NCI-H748 (cell line): ENCODE data around the gene PDC.

Source experiments
- DNase-seq: peaks from one replicate; lab custom pipeline; 2025; ENCODE audit not compliant: unreplicated experiment; lab: John Stamatoyannopoulos, UW

Gene PDC

GRCh38 chr1:186461014-186461413, at the start of gene PDC:
PDC (minus strand) TSS chr1:186461114; CDS start chr1:186449459, 11,655 bp downstream.
- DNase-seq = no peak

GRCh38 chr1:186503190-186503589, 42.3 kb upstream of the PDC start:
- no peak for DNase-seq

GRCh38 chr1:186502087-186502486, 41.2 kb upstream of the PDC start:
- no peak for DNase-seq

- no peak for DNase-seq
Observed at GRCh38 chr1:186500804-186501203, 39.9 kb upstream of the PDC start.

GRCh38 chr1:186499571-186499970, 38.7 kb upstream of the PDC start:
- no peak for DNase-seq

- DNase-seq = no peak
Observed at GRCh38 chr1:186498695-186499389, 37.9 kb upstream of the PDC start.

- no peak for DNase-seq
Observed at GRCh38 chr1:186498071-186498470, 37.2 kb upstream of the PDC start.

GRCh38 chr1:186497651-186498050, 36.7 kb upstream of the PDC start:
- no peak for DNase-seq

GRCh38 chr1:186496171-186496851, 35.4 kb upstream of the PDC start:
- no peak for DNase-seq

GRCh38 chr1:186494832-186495271, 33.9 kb upstream of the PDC start:
- DNase-seq = no peak

- DNase-seq = no peak
Observed at GRCh38 chr1:186492531-186493291, 31.8 kb upstream of the PDC start.

GRCh38 chr1:186491336-186491735, 30.4 kb upstream of the PDC start:
- DNase-seq = no peak

- no peak for DNase-seq
Observed at GRCh38 chr1:186487163-186487562, 26.2 kb upstream of the PDC start.

GRCh38 chr1:186486061-186486460, 25.1 kb upstream of the PDC start:
- no peak for DNase-seq

GRCh38 chr1:186483561-186483960, 22.6 kb upstream of the PDC start:
- DNase-seq = no peak

- DNase-seq = peak; percentile 46
Observed at GRCh38 chr1:186482661-186483255, 21.8 kb upstream of the PDC start.

GRCh38 chr1:186481303-186481888, 20.5 kb upstream of the PDC start:
- no peak for DNase-seq

GRCh38 chr1:186479162-186479561, 18.2 kb upstream of the PDC start:
- no peak for DNase-seq

- DNase-seq = no peak
Observed at GRCh38 chr1:186476264-186477040, 15.5 kb upstream of the PDC start.

- DNase-seq = no peak
Observed at GRCh38 chr1:186474208-186474607, 13.3 kb upstream of the PDC start.
